Fibroblast of the aortic adventitia (primary cell): Measurements from ENCODE around the gene MOB2. TPM values are rescaled to one million over a fixed set of nuclear protein-coding genes. Genes with fewer than 3 reads are reported as not detected.

ENCODE experiments used
- DNase-seq: peaks from one replicate; pipeline ENCODE4 v3.0.0-alpha.2; 2010; ENCODE audit warnings: low read depth
- H3K4me3 ChIP-seq: 2 replicates; pipeline ENCODE4 v1.5.1; 2011; ENCODE audit warnings: low read depth, mild to moderate bottlenecking, control low read depth, low read length, moderate library complexity
- CTCF ChIP-seq: IDR thresholded peaks from 2 replicates; pipeline ENCODE4 v1.5.1; 2011; ENCODE audit warnings: mild to moderate bottlenecking, low read length, control low read depth, inconsistent platforms; ENCODE audit not compliant: insufficient read depth
- total RNA-seq: library from RNA; depleted of rRNA; stranded (reverse); fragments of >200 nt; gene quantifications from 2 replicates; pipeline ENCODE4 v1.2.3, GENCODE V29; 2012; ENCODE audit warnings: low replicate concordance

The MOB2 gene
- total RNA-seq, 1 donor: 13.9 TPM

DNA sequence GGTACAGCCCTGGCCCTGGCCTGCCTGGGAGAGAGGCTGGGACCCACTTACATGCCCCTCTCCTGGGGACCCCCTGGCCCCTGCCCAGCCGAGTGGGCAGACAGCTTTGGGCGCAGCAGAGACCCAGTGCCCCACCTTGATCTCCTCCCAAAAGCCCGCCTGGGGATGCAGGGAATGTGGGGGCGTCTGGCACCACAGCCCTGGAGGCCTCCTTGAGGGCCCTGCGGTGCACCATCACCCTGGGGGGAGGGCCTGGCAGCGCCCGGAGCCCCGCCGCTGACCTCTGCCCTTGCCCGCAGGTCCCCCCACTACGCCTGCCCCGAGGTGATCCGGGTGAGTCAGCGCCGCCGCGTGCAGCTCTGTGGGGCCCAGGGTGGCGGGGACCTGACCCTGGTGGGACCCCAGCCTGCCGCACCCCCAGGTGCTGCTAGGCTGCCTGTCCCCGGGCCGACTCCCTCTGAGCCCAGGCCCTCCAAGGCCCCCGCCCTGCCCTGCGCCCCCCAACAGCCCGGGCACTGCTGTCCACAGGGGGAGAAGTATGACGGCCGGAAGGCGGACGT is 43.7 kb downstream of the MOB2 start:
- no peak overlapping the region for H3K4me3 ChIP-seq
- TF ChIP-seq CTCF: no peak
- DNase-seq: no peak

- TF ChIP-seq CTCF: no peak
- no peak overlapping the region for H3K4me3 ChIP-seq
- no peak for DNase-seq
These were observed 44.4 kb downstream of the MOB2 start for GRCh38 chr11:1442163-1442562.

- TF ChIP-seq CTCF: no peak
- H3K4me3 ChIP-seq: no peak overlapping the region
- no peak for DNase-seq
These were observed 46.1 kb downstream of the MOB2 start for GRCh38 chr11:1440496-1440895.

DNA sequence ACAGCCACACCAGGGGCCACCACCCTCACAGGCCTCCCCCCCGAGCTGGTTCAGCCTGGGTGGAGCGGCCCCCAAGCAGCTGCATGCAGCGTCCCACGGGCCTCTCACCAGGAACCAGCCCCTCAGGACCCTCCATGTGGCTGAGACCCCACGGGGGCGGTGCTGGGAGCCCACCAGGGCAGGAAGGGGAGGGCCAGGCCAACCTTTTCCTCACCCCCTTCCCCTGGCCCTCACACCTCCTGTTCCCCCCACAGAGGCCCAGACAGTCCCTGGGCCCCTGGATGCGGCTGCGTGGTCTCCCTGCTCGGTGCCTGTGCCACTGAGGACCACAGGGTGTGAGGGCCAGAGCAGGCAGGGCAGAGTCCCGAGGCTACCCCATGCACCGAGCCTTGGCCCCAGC is 46.5 kb downstream of the MOB2 start:
- no peak overlapping the region for H3K4me3 ChIP-seq
- TF ChIP-seq CTCF: no peak

GRCh38 chr11:1439341-1439740 is 47.2 kb downstream of the MOB2 start:
- no peak for TF ChIP-seq CTCF

More for the DNA sequence above, 46.5 kb downstream of the MOB2 start:
- DNase-seq: no peak

DNA sequence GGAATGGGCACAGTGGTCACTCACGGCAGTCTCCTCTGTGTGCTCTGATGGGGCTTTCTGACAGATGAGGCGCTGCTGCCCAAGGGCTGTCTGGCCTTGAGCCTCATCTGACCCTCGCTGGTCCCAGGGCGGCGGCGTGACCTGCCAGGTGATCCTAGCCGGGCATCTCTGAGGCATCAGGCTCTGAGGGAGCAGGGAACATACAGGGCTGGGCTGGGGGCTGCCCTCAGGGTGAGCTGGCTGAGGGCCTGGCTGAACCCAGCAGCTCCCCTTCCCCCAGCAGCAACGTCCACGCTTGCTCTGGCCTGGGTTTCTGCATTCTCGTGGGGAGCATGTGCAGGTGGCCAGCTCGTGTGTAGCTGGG is 47.6 kb downstream of the MOB2 start:
- no peak for TF ChIP-seq CTCF
- DNase-seq: no peak
- H3K4me3 ChIP-seq: no peak overlapping the region

More at GRCh38 chr11:1439341-1439740, 47.2 kb downstream of the MOB2 start:
- H3K4me3 ChIP-seq: no peak overlapping the region
- DNase-seq: no peak
